ENCODE measurements around the gene HEG1.
"Not testable (repeated sequence)": the region's sequence is repeated elsewhere in the genome, so short reads cannot be mapped to it uniquely, and the experiment has no call there.

HEG1 gene

DNA sequence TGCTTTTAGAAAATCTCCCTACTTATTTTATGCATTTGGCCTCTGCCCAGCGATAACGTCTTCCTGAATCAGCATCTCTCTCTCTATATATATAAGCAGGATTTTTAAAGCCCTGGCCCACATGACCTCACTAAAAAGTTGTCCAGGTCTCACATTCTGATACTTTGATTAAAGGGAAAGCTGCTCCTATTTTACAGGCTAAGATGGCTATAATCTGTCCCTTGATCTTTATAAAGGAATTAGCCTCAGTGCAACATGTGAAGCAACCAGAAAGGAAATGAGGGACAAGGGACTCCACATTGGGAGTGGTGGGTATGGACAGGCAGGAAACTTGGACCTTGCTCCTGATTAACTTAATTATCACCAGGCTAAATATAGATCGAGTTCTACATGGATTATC is 95.7 kb downstream of the HEG1 start:
- Histone ChIP-seq H3K4me1 (ENCODE audit: insufficient read depth, poor library complexity, severe bottlenecking) (no peaks in the 10 kb centered on the region), H3K36me3 (ENCODE audit: low read depth) (no peaks in the 10 kb centered on the region), H3K27me3 (ENCODE audit: insufficient read depth, poor library complexity, severe bottlenecking) (no peaks in the 10 kb centered on the region), H3K9me3 (ENCODE audit: severe bottlenecking) (no peaks in the 10 kb centered on the region), H3K27ac (ENCODE audit: poor library complexity, severe bottlenecking) (no peak overlapping the region), H3K4me3 (ENCODE audit: severe bottlenecking) (no peak overlapping the region)
- no peak for ATAC-seq (ENCODE audit: low read depth)
- no peak for DNase-seq (ENCODE audit: low spot score)
- TF ChIP-seq, protein P1, sequence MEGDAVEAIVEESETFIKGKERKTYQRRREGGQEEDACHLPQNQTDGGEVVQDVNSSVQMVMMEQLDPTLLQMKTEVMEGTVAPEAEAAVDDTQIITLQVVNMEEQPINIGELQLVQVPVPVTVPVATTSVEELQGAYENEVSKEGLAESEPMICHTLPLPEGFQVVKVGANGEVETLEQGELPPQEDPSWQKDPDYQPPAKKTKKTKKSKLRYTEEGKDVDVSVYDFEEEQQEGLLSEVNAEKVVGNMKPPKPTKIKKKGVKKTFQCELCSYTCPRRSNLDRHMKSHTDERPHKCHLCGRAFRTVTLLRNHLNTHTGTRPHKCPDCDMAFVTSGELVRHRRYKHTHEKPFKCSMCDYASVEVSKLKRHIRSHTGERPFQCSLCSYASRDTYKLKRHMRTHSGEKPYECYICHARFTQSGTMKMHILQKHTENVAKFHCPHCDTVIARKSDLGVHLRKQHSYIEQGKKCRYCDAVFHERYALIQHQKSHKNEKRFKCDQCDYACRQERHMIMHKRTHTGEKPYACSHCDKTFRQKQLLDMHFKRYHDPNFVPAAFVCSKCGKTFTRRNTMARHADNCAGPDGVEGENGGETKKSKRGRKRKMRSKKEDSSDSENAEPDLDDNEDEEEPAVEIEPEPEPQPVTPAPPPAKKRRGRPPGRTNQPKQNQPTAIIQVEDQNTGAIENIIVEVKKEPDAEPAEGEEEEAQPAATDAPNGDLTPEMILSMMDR (IDR thresholded peaks at IDR 0.05; ENCODE audit: poor library complexity, severe bottlenecking): no peak

DNA sequence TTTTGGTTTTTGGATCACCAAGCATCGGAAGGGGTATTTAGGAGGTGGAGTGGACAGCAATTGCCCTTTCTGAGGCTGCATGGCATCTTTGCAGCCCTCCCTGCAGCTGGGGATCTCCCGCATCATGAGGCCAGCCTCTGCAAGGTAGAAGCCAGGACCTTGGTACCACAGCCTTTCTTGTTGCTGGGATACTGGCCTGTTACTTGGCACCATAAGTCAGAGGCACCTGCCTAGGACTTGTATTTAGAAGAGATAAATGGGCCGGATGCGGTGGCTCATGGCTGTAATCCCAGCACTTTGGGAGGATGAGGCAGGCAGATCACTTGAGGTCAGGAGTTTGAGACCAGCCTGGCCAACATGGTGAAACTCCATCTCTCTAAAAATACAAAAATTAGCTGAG is 97.8 kb downstream of the HEG1 start:
- not testable (repeated sequence) for ATAC-seq (ENCODE audit: low read depth); H3K4me3 ChIP-seq (ENCODE audit: severe bottlenecking); H3K27ac ChIP-seq (ENCODE audit: poor library complexity, severe bottlenecking); DNase-seq (ENCODE audit: low spot score); H3K36me3 ChIP-seq (ENCODE audit: low read depth); H3K9me3 ChIP-seq (ENCODE audit: severe bottlenecking); H3K4me1 ChIP-seq (ENCODE audit: insufficient read depth, poor library complexity, severe bottlenecking); H3K27me3 ChIP-seq (ENCODE audit: insufficient read depth, poor library complexity, severe bottlenecking)

DNA sequence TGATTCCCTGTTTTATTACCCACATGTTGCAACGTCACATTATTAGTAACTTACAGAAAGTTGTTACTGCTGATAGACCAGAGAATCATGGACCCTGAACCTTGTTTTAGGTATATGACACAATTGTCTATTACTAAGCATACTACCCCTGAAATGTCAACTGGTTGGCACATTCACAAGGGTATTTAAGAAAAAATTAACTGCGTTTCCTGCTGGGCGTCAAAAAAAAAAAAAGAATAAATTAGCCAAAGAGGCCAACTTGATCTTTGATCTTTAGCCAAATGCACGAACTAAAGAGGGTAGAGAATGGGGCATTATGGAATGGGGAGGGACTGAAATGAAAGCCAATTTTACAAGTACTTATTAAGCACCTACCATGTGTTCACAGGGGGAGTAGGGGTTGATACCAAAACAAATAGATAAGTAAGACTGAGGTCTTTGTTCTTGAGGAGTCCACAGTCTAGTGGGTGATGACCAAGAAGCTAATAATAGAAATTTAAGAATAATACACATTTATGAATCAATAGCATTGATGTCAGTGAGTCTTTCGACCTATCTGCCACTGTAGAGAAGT is 103.4 kb downstream of the HEG1 start:
- Histone ChIP-seq H3K9me3 (ENCODE audit: severe bottlenecking) (no peaks in the 10 kb centered on the region), H3K27me3 (ENCODE audit: insufficient read depth, poor library complexity, severe bottlenecking) (no peaks in the 10 kb centered on the region), H3K4me3 (ENCODE audit: severe bottlenecking) (no peak overlapping the region), H3K36me3 (ENCODE audit: low read depth) (no peaks in the 10 kb centered on the region), H3K27ac (ENCODE audit: poor library complexity, severe bottlenecking) (no peak overlapping the region), H3K4me1 (ENCODE audit: insufficient read depth, poor library complexity, severe bottlenecking) (no peaks in the 10 kb centered on the region)
- no peak for DNase-seq (ENCODE audit: low spot score)
- TF ChIP-seq, protein P1 (IDR thresholded peaks at IDR 0.05; ENCODE audit: poor library complexity, severe bottlenecking): no peak
- no peak for ATAC-seq (ENCODE audit: low read depth)

DNA sequence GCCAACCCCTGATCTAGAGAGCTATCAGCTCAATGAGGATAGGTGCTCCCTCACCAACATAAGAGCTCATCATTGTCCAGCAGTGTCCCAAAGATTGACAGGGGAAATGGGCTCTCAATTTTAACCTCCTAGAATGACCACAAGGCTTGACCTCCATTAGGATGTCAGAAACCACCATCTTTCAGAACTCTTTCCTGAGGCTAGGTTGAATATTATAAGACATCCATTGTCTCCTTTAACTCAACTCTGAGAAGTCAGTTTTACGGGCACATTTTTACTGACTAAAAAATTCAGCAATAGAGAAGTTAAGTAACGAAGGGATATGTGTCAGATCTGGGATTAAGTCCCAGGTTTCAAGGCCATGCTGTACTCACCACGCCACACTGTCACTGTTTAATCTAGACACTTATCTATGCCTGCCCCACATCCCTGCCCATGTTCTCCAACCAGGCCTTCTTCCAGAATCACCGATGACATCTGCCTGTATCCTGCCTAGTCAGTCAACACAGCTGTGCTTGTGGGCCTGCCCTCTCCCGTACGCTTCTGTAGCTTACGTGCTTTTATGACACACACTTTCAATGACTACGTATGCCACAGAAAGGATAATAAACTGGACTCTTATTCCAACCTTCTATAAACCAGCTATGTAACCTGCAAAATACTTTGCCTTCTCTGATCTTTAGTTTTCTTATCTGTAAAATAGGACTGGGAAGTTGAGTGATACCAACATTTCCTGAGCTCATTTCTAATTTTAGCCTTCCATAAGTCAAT is 104.1 kb downstream of the HEG1 start:
- no peak for DNase-seq (ENCODE audit: low spot score)
- H3K4me3 ChIP-seq (ENCODE audit: severe bottlenecking): no peak overlapping the region
- TF ChIP-seq, protein P1 (IDR thresholded peaks at IDR 0.05; ENCODE audit: poor library complexity, severe bottlenecking): no peak
- H3K9me3 ChIP-seq (ENCODE audit: severe bottlenecking): no peaks in the 10 kb centered on the region
- H3K27me3 ChIP-seq (ENCODE audit: insufficient read depth, poor library complexity, severe bottlenecking): no peaks in the 10 kb centered on the region
- no peaks in the 10 kb centered on the region for H3K4me1 ChIP-seq (ENCODE audit: insufficient read depth, poor library complexity, severe bottlenecking)
- H3K36me3 ChIP-seq (ENCODE audit: low read depth): no peaks in the 10 kb centered on the region
- ATAC-seq (ENCODE audit: low read depth): no peak
- H3K27ac ChIP-seq (ENCODE audit: poor library complexity, severe bottlenecking): no peak overlapping the region

DNA sequence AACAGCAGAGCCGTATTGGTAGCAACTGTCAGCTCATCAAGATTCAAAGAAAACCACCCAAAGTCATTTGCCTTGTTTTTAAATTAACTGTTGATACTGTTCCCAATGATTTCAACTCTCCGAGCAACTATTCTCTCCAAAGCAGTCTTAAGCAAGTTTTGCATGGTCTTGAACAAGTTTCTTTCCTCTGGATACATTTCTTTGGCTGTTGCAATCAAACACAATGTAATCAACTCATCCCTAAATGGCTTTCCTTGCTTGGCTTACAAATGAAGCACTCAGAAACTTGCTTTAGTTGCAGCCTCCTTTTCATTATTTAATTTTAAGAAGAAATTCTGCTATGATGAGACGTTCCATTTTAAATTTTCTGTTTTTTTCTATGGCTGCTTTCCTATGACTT is 105.8 kb downstream of the HEG1 start:
- ATAC-seq (ENCODE audit: low read depth): no peak
- no peak overlapping the region for H3K27ac ChIP-seq (ENCODE audit: poor library complexity, severe bottlenecking)

More for the DNA sequence above, 105.8 kb downstream of the HEG1 start:
- H3K9me3 ChIP-seq (ENCODE audit: severe bottlenecking): no peaks in the 10 kb centered on the region
- TF ChIP-seq, protein P1 (IDR thresholded peaks at IDR 0.05; ENCODE audit: poor library complexity, severe bottlenecking): no peak
- H3K36me3 ChIP-seq (ENCODE audit: low read depth): no peaks in the 10 kb centered on the region
- DNase-seq (ENCODE audit: low spot score): no peak
- H3K27me3 ChIP-seq (ENCODE audit: insufficient read depth, poor library complexity, severe bottlenecking): no peaks in the 10 kb centered on the region
- H3K4me1 ChIP-seq (ENCODE audit: insufficient read depth, poor library complexity, severe bottlenecking): no peaks in the 10 kb centered on the region
- no peak overlapping the region for H3K4me3 ChIP-seq (ENCODE audit: severe bottlenecking)

Data from RWPE2 (cell line).